UCSD-AML1 (cell line): Measurements from ENCODE around the gene CALML4.

ENCODE experiments used
- DNase-seq: peaks from one replicate; lab custom pipeline; 2025; ENCODE audit not compliant: unreplicated experiment; lab: John Stamatoyannopoulos, UW

CALML4 gene

GRCh38 chr15:68151277-68151676 is 53.9 kb downstream of the CALML4 start:
- no peak for DNase-seq

- no peak for DNase-seq
Measured at GRCh38 chr15:68150187-68150586, 54.9 kb downstream of the CALML4 start.

GRCh38 chr15:68149059-68149458 is 56.1 kb downstream of the CALML4 start:
- DNase-seq, result no peak

- DNase-seq, result no peak
Measured at GRCh38 chr15:68148039-68148438, 57.1 kb downstream of the CALML4 start.

GRCh38 chr15:68145706-68146105 is 59.4 kb downstream of the CALML4 start:
- no peak for DNase-seq

GRCh38 chr15:68143785-68144184 is 61.3 kb downstream of the CALML4 start:
- no peak for DNase-seq

GRCh38 chr15:68143129-68143528 is 62.0 kb downstream of the CALML4 start:
- DNase-seq, result no peak
